ENCODE measurements around the gene C11orf24. TPM values are rescaled to one million over a fixed set of nuclear protein-coding genes. Genes with fewer than 3 reads are reported as not detected.
"Not testable (repeated sequence)": the region's sequence is repeated elsewhere in the genome, so short reads cannot be mapped to it uniquely, and the experiment has no call there.

Gene C11orf24
- total RNA-seq, 2 donors from 2014 or later = 37.9 to 63.0 TPM

- Histone ChIP-seq H3K9me3 (no peaks in the 10 kb centered on the region), H3K4me3 (no peak overlapping the region), H3K27me3 (replicated peaks; ENCODE audit: insufficient read depth) (no peaks in the 10 kb centered on the region), H3K4me1 (ENCODE audit: control insufficient read depth in 1 of 2, low read depth in 2 of 2) (no peaks in the 10 kb centered on the region), H3K36me3 (no peaks in the 10 kb centered on the region), H3K27ac (no peak overlapping the region)
- no peak for ATAC-seq (ENCODE audit: insufficient number of reproducible peaks, low FRiP score, low read depth)
- TF ChIP-seq CTCF (IDR thresholded peaks at IDR 0.05) = no peak
- no peak for DNase-seq (ENCODE audit: low spot score)
These were observed 23.5 kb upstream of the C11orf24 start for GRCh38 chr11:68295271-68295670.

GRCh38 chr11:68293708-68294107 lies 21.9 kb upstream of the C11orf24 start:
- no peaks in the 10 kb centered on the region for H3K36me3 ChIP-seq
- H3K9me3 ChIP-seq = no peaks in the 10 kb centered on the region
- no peak overlapping the region for H3K4me3 ChIP-seq
- DNase-seq (ENCODE audit: low spot score) (no peak), ATAC-seq (ENCODE audit: insufficient number of reproducible peaks, low FRiP score, low read depth) (no peak)
- H3K27me3 ChIP-seq (replicated peaks; ENCODE audit: insufficient read depth) = no peaks in the 10 kb centered on the region
- TF ChIP-seq CTCF (IDR thresholded peaks at IDR 0.05) = no peak
- H3K27ac ChIP-seq = no peak overlapping the region
- no peaks in the 10 kb centered on the region for H3K4me1 ChIP-seq (ENCODE audit: control insufficient read depth in 1 of 2, low read depth in 2 of 2)

GRCh38 chr11:68289456-68289855 lies 17.7 kb upstream of the C11orf24 start:
- ATAC-seq (ENCODE audit: insufficient number of reproducible peaks, low FRiP score, low read depth) (no peak), DNase-seq (ENCODE audit: low spot score) (no peak)
- TF ChIP-seq CTCF (IDR thresholded peaks at IDR 0.05) = no peak
- Histone ChIP-seq H3K27me3 (replicated peaks; ENCODE audit: insufficient read depth) (no peaks in the 10 kb centered on the region), H3K36me3 (no peaks in the 10 kb centered on the region), H3K27ac (no peak overlapping the region), H3K4me1 (ENCODE audit: control insufficient read depth in 1 of 2, low read depth in 2 of 2) (no peaks in the 10 kb centered on the region), H3K9me3 (no peaks in the 10 kb centered on the region), H3K4me3 (no peak overlapping the region)

- no peak for TF ChIP-seq CTCF (IDR thresholded peaks at IDR 0.05)
- no peaks in the 10 kb centered on the region for H3K4me1 ChIP-seq (ENCODE audit: control insufficient read depth in 1 of 2, low read depth in 2 of 2)
- no peak overlapping the region for H3K27ac ChIP-seq
- DNase-seq (ENCODE audit: low spot score) (no peak), ATAC-seq (ENCODE audit: insufficient number of reproducible peaks, low FRiP score, low read depth) (no peak)
- H3K4me3 ChIP-seq = no peak overlapping the region
- no peaks in the 10 kb centered on the region for H3K27me3 ChIP-seq (replicated peaks; ENCODE audit: insufficient read depth)
- H3K9me3 ChIP-seq = no peaks in the 10 kb centered on the region
- H3K36me3 ChIP-seq = no peaks in the 10 kb centered on the region
These were observed 15.6 kb upstream of the C11orf24 start for GRCh38 chr11:68287419-68287818.

- not testable (repeated sequence) for H3K9me3 ChIP-seq; H3K27me3 ChIP-seq (replicated peaks; ENCODE audit: insufficient read depth); H3K36me3 ChIP-seq; DNase-seq (ENCODE audit: low spot score); H3K4me3 ChIP-seq; H3K4me1 ChIP-seq (ENCODE audit: control insufficient read depth in 1 of 2, low read depth in 2 of 2); ATAC-seq (ENCODE audit: insufficient number of reproducible peaks, low FRiP score, low read depth); H3K27ac ChIP-seq
These were observed 12.8 kb upstream of the C11orf24 start for GRCh38 chr11:68284588-68284987.

GRCh38 chr11:68282861-68283230 lies 11.1 kb upstream of the C11orf24 start:
- DNase-seq (ENCODE audit: low spot score) = no peak
- no peak overlapping the region for H3K27ac ChIP-seq
- H3K36me3 ChIP-seq = no peaks in the 10 kb centered on the region
- no peaks in the 10 kb centered on the region for H3K27me3 ChIP-seq (replicated peaks; ENCODE audit: insufficient read depth)
- H3K4me3 ChIP-seq = no peak overlapping the region
- ATAC-seq (ENCODE audit: insufficient number of reproducible peaks, low FRiP score, low read depth) = no peak
- no peak for TF ChIP-seq CTCF (IDR thresholded peaks at IDR 0.05)
- H3K9me3 ChIP-seq = no peaks in the 10 kb centered on the region
- no peaks in the 10 kb centered on the region for H3K4me1 ChIP-seq (ENCODE audit: control insufficient read depth in 1 of 2, low read depth in 2 of 2)
